SKM-1 (cell line): ENCODE results near the gene BRD2.

ENCODE experiments used
- DNase-seq: peaks from one replicate; lab custom pipeline; 2025; ENCODE audit not compliant: unreplicated experiment; lab: John Stamatoyannopoulos, UW

BRD2 gene

DNA sequence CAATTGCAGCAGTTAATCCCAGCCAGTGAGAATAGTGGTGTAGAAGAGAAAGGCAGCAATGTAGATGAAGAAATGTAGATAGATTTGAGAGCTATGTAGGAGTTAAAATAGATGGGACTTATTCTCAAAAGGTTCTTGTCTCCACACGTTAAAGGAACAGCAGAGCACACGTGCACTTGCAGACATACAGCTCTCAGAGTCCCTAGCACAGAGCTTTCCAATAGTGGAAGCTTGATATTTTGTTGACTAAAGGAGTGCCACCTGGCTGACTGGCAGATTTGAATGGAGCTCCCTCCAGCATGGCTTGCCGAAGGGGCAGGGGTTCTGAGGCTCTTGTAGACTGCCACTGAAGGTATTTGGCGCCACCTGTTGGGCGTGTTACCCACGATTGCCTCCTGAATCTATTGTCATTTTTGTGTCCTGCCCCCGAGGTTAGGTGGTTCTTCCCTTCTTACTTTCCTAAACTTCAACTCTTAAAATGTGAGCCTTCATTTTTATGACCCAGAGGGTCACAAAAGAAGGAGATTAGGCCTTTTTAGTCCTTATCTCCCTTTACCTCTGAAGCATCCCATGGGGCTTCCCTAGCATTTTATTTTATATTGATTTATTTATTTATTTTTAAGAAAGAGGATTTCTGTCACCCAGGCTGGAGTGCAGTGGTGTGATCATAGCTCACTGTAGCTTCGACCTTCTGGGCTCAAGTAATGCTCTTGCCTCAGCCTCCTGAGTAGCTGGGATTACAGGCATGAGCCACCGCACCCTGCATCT, 16.4 kb downstream of the BRD2 start:
- DNase-seq: peak; percentile 67

GRCh38 chr6:32989368-32989767, 21.0 kb downstream of the BRD2 start:
- no peak for DNase-seq

GRCh38 chr6:32991972-32992371, 23.6 kb downstream of the BRD2 start:
- DNase-seq: no peak

GRCh38 chr6:32993363-32993973, 25.1 kb downstream of the BRD2 start:
- DNase-seq: no peak

- DNase-seq: no peak
Measured at GRCh38 chr6:32995448-32995847, 27.1 kb downstream of the BRD2 start.

DNA sequence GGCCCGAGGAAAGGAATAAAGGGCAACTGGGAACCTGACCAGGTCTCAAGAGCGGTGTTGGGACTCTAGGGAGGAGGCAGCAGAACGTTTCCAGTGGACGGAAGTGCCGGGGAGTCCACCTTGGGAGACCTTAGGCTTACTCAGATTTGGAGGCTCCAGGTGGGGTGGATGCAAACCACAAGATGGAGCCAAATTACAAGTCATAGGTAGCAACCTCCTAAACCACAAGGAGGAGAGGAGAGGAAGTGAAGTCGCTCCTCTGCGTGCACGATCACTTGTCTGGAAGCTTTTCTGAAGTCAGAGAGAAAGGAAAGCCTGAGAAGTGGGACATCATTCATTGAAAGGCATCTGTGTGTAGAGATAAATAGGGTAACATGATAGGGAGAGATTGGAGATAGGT, 31.7 kb downstream of the BRD2 start:
- no peak for DNase-seq

DNA sequence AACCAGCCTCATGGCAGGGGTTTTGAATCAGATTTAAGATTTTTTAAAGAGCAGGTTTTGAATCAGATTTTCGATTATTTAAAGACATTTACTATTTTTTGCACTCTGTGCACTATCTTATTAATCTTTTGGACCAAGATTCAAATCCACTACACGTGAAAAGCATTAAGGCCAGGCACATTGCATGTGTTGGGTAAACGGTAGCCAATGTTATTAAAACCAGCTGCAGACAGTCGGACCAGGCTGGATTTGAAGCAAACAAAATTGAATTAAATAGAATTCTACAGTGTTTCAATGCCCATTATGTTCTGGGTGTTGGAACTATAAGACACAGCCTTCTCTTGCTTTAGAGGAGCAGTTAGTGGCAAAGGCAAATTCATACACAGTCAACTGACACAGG, 33.3 kb downstream of the BRD2 start:
- DNase-seq: no peak

DNA sequence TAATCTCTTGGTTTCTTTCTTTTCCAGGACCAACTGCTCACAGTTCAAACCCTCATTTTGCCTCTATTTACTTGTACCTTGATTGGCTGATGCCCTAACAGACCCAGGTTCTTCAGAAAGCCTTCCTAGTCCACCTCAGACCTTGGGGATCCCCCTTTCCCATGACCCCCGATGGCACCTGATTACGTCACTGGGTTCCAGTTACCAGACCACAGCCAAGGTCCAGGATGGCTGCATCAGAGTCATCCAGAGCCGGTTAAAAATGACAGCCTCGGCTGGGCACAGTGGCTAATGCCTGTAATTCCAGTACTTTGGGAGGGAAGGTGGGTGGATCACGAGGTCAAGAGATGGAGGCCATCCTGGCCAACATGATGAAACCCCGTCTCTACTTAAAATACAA, 36.5 kb downstream of the BRD2 start:
- DNase-seq: no peak

DNA sequence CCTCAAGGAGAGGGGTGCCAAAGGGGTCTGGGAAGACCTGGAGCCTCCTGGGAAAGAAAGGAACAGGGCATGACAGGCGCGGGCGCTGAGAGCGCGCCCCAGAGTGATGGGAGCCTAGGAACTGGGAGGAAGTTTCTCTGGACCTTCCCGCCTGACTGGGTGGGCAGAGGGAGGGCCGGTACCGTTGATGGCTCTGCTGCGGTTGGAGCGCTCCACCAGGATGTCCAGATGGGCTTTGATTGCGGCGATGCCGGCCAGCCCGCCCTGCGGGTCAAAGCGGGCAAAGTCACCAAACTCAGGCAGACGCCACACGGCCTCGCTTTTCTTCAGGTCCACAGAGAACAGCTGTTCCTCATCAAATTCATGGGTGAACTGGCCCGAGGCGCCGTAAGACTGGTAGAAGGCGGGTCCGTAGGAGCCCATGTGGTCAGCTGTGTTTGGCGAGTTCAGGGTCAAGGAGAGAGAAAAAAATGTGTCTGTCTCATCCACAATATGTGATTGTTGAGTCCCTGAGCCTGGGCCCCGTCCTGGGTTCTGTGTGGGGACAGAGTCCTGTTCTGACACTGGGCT, 39.5 kb downstream of the BRD2 start:
- DNase-seq: no peak

- DNase-seq: no peak
Measured at GRCh38 chr6:33008944-33009861, 40.8 kb downstream of the BRD2 start, which contains the start of gene HLA-DOA. Gene HLA-DOA, minus strand, starts transcription at chr6:33009591.

DNA sequence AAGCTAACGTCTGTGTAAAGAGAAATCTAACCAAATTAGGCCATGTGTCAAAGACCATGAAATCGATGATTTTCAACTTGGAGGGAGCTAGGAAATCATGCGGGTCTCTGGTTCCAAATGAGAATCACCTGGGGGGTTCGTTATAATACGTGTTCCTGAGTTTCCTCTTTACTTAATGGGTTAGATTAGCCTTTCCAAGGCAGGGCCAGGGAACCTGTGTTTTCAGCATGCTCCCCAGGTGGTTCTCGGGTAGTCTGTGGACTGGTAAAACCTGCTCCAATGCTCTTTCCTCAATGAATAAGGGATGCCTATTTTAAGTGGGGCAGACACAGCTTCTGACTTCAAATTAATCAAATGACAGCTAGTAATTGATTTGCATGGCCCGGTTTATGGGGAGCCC, 42.0 kb downstream of the BRD2 start:
- no peak for DNase-seq

- DNase-seq: no peak
Measured at GRCh38 chr6:33013608-33014007, 45.2 kb downstream of the BRD2 start.

GRCh38 chr6:33014841-33015634, 46.6 kb downstream of the BRD2 start:
- DNase-seq: peak; percentile 68

GRCh38 chr6:33015798-33016197, 47.4 kb downstream of the BRD2 start:
- DNase-seq: no peak

GRCh38 chr6:33017018-33017417, 48.6 kb downstream of the BRD2 start:
- no peak for DNase-seq

DNA sequence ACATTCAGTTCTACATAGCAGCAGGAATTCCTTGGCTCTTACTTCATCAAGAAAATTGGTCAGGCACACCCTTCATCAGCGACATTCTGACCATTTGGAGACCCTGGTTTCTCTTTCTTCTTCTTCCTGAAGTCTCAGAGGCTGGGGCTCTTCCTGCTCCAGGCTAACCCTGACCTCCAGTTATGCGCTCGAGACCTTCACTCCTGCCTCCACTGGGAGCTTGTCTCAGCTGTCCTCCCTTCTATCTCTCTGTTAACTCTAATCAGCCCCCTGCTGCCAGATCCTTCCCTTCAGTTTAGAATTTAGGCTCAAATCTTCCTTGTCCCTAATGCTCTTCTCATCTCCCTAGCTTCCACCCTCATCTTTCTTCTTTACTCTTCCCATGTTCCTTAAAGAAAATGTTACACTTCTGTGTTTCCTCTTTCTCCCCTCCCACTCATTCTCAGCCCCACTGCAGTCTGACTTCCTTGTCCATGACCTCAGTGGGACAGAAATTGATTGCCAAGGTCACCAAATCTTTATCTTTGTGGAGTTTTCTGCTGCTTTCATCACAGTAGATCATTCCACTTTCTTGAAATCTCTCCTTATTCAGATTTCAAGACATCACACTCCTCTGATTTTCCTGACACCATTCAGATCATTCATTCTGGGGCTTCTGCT, 49.4 kb downstream of the BRD2 start:
- DNase-seq: no peak

DNA sequence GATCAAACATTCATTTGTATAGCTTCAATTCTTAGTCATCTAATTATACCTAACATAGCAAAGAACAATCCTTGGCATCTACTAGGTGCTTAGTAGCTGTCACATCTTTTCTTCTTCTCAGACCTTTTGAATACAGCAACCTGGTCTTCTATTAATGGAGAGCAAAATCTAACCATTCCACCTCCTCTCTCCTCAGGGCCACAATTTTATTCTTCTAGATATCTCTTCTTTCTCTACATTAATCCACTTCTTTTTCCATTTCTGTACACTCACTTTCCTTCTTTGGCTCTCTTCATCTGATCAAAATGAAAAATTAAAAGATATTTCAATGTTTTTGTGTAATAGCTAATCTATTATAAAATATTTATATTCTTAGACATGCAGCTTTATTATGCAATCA, 50.0 kb downstream of the BRD2 start:
- no peak for DNase-seq

DNA sequence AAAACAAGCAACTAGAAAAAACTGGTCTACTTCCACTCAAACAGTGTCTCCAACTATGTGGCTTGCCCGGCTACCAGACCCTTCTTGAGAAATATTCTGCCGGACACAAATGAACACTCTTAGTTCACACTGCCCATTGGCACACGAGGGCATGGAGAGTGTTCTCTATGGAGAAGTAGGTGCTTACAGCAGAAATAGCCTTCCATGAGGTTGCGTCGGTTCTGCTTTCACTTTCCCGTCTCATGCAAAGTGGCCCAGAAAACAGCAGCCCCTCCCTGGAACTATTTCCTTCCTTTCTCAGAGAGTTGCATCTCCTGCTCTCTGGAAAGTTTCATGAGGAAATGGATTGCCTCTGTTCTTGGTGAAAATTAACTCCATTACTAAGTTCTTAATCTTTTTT, 50.5 kb downstream of the BRD2 start:
- DNase-seq: peak; percentile 73

DNA sequence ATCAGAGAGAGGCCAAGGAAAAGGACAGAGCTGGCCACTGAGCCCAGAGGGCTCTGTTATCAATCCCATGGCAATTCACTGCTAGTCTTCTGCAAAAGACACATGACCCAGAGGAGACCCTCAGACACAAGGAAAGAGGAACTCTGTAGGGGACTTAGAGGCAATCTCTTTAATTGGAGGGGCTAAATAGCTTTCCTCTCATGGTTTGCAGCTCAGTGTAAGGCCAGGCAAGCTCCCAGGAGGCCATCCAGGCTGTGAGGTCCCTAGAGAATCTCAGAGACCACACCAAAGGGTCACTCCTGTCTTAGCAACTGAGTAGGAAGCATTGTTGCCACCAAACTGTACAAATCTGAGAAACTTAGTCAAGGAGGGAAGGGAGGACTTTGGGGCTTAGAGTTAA, 51.0 kb downstream of the BRD2 start:
- no peak for DNase-seq

DNA sequence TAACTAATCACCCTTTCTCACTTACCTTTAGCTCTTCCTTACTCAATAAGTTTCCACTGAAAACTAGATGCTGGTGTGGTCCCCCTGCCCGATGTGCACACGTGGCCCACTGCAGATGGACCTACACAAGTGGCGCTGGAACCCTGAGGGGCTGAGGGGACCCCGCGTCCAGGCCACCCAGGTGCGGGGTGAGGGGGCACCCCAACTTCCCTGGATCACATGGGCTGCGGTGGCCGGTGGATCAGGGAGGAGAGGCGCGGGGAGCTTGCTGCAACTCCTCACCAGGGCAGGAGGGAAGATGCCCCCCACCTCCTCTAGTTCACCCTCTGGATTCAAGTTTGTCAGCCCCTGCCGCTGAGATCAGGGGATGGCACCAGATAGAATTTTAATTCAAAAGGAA, 53.5 kb downstream of the BRD2 start:
- no peak for DNase-seq
